OCI-LY1 (cell line): ENCODE measurements around the gene DCTN2.

ENCODE experiments used
- H2AFZ ChIP-seq: fragments of 200-600 bp; sonication (generic), shearing (Covaris generic); 2 replicates; pipeline ENCODE4 v1.6.0; 2014; ENCODE audit warnings: antibody characterized with exemption, mild to moderate bottlenecking, low read length
- H3F3A ChIP-seq: fragments of 200-600 bp; sonication (generic), shearing (Covaris generic); 2 replicates; pipeline ENCODE4 v1.6.0; 2014; ENCODE audit warnings: mild to moderate bottlenecking, antibody characterized with exemption, low read length, moderate library complexity; ENCODE audit not compliant: insufficient read depth
- H3K27ac ChIP-seq: fragments of 200-600 bp; sonication (generic); 2 replicates; pipeline ENCODE4 v1.5.1; 2014; ENCODE audit warnings: low read length, mixed run types, mild to moderate bottlenecking, low read depth; ENCODE audit not compliant: poor library complexity, severe bottlenecking
- H3K27me3 ChIP-seq: fragments of 200-600 bp; sonication (generic); 2 replicates; pipeline ENCODE4 v1.6.0; 2014; ENCODE audit warnings: antibody characterized with exemption, mild to moderate bottlenecking, low read length, moderate library complexity; ENCODE audit not compliant: insufficient read depth
- H3K36me3 ChIP-seq: fragments of 200-600 bp; sonication (generic); 2 replicates; pipeline ENCODE4 v1.6.1; 2014; ENCODE audit warnings: mild to moderate bottlenecking, antibody characterized with exemption, low read length, moderate library complexity, mixed read lengths; ENCODE audit not compliant: insufficient read depth
- H3K4me1 ChIP-seq: fragments of 200-600 bp; sonication (generic); 2 replicates; pipeline ENCODE4 v1.5.1; 2014; ENCODE audit warnings: mild to moderate bottlenecking, low read length, moderate library complexity; ENCODE audit not compliant: insufficient read depth, severe bottlenecking
- H3K4me2 ChIP-seq: fragments of 200-600 bp; sonication (generic), shearing (Covaris generic); 2 replicates; pipeline ENCODE4 v1.6.1; 2014; ENCODE audit warnings: low read length
- H3K4me3 ChIP-seq: fragments of 200-600 bp; sonication (generic); 2 replicates; pipeline ENCODE4 v1.5.1; 2014; ENCODE audit warnings: low read length, low read depth, mild to moderate bottlenecking, mixed read lengths; ENCODE audit not compliant: poor library complexity, severe bottlenecking
- H3K79me2 ChIP-seq: fragments of 200-600 bp; shearing (Covaris generic); 2 replicates; pipeline ENCODE4 v1.6.1; 2016; ENCODE audit warnings: mixed run types, low read length, mixed read lengths; ENCODE audit not compliant: insufficient read depth
- H3K9ac ChIP-seq: fragments of 200-600 bp; sonication (generic), shearing (Covaris generic); 2 replicates; pipeline ENCODE4 v1.6.1; 2014; ENCODE audit warnings: mild to moderate bottlenecking, low read length, mixed read lengths
- H3K9me2 ChIP-seq: fragments of 200-600 bp; sonication (generic), shearing (Covaris generic); 2 replicates; pipeline ENCODE4 v1.6.1; 2014; ENCODE audit warnings: low read depth, mild to moderate bottlenecking, low read length, mixed read lengths
- H3K9me3 ChIP-seq: fragments of 200-600 bp; shearing (Covaris generic); 2 replicates; pipeline ENCODE4 v1.6.1; 2014; ENCODE audit warnings: low read length, mixed read lengths
- H4K20me1 ChIP-seq: fragments of 200-600 bp; sonication (generic), shearing (Covaris generic); 2 replicates; pipeline ENCODE4 v1.6.0; 2016; ENCODE audit warnings: mild to moderate bottlenecking, low read length; ENCODE audit not compliant: insufficient read depth
- EZH2 ChIP-seq: fragments of 200-600 bp; sonication (generic), shearing (Covaris generic); IDR thresholded peaks from 2 replicates; pipeline ENCODE4 v1.8.0; 2017; ENCODE audit warnings: borderline replicate concordance, mixed run types, mild to moderate bottlenecking, antibody characterized with exemption, low read length, moderate library complexity, mixed read lengths
- TF ChIP-seq, protein P1 (sequence below): fragments of 200-600 bp; sonication (generic), shearing (Covaris generic); IDR thresholded peaks from 2 replicates; pipeline ENCODE4 v1.5.1; 2017; ENCODE audit warnings: mild to moderate bottlenecking, antibody characterized with exemption, low read length, moderate library complexity, mixed read lengths

The DCTN2 gene

DNA sequence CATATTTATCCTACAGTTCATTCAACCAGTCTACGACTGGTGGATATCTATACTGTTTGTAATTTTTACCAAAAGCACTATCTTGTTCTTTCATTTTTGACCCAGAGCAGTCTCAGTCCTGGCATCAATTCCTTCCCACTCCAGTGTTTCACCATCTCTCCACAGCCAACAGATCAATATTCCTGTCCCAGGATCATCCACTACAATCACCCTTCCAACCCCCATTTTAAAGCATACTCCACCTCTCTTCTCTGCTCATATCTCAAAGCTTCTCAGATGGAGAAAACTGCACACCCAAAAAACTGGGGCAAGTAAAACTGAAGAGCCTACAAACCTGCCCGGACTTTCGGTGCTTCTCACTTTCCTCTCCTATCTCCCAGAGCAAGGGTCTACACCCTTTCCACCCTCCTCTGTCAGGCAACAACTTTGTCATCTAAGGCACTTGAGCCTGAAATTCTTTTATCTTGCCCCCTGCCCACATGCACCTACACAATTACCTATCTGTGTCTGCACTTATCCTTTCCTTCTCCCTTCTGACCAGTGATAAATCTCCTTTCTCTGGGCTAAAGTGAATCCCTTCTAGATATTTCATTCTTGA lies 39.9 kb upstream of the DCTN2 start:
- Histone ChIP-seq H3K9me2 (no peaks in the 10 kb centered on the region), H3K79me2 (0 out of 2 replicates have a peak, but pooled peaks cover 6% of the 10 kb centered on the region), H3K36me3 (no peaks in the 10 kb centered on the region), H3F3A (no peaks in the 10 kb centered on the region), H3K4me1 (peaks cover 12% of the 10 kb centered on the region), H3K4me3 (no peak overlapping the region), H3K27me3 (no peaks in the 10 kb centered on the region), H3K27ac (no peak overlapping the region), H4K20me1 (no peaks in the 10 kb centered on the region), H3K4me2 (no peak overlapping the region), H3K9ac (no peak overlapping the region), H2AFZ (no peak overlapping the region), H3K9me3 (no peaks in the 10 kb centered on the region)
- TF ChIP-seq, protein P1, sequence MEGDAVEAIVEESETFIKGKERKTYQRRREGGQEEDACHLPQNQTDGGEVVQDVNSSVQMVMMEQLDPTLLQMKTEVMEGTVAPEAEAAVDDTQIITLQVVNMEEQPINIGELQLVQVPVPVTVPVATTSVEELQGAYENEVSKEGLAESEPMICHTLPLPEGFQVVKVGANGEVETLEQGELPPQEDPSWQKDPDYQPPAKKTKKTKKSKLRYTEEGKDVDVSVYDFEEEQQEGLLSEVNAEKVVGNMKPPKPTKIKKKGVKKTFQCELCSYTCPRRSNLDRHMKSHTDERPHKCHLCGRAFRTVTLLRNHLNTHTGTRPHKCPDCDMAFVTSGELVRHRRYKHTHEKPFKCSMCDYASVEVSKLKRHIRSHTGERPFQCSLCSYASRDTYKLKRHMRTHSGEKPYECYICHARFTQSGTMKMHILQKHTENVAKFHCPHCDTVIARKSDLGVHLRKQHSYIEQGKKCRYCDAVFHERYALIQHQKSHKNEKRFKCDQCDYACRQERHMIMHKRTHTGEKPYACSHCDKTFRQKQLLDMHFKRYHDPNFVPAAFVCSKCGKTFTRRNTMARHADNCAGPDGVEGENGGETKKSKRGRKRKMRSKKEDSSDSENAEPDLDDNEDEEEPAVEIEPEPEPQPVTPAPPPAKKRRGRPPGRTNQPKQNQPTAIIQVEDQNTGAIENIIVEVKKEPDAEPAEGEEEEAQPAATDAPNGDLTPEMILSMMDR, result no peak
- TF ChIP-seq EZH2, result no peak

DNA sequence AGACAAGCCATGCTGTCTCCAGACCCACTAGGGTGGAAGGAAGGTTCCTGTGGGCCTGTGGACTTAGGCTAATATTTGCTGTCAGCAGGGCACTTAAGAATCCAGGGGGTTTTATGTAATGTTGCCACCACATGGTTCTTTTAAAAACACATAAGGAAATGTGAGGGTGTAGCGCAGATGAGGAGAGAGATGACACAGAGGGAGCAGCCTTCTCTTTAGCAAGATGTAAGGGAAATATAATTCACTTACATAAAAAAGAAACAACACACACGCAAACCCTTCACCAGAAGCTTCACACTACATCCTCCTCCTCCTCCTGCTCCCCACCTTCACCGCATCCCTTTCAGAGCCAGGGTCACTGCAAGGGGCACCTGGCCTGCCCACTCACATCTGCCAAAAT lies 39.1 kb upstream of the DCTN2 start:
- Histone ChIP-seq H2AFZ (no peak overlapping the region), H3K9ac (no peak overlapping the region), H3K36me3 (no peaks in the 10 kb centered on the region), H3K4me2 (no peak overlapping the region), H3K4me3 (no peak overlapping the region), H3K9me2 (no peaks in the 10 kb centered on the region), H4K20me1 (no peaks in the 10 kb centered on the region), H3K27ac (no peak overlapping the region), H3K27me3 (no peaks in the 10 kb centered on the region), H3F3A (no peaks in the 10 kb centered on the region), H3K9me3 (no peaks in the 10 kb centered on the region), H3K79me2 (no peaks in the 10 kb centered on the region), H3K4me1 (peaks cover 7% of the 10 kb centered on the region)
- no peak for TF ChIP-seq EZH2
- TF ChIP-seq, protein P1, result no peak

DNA sequence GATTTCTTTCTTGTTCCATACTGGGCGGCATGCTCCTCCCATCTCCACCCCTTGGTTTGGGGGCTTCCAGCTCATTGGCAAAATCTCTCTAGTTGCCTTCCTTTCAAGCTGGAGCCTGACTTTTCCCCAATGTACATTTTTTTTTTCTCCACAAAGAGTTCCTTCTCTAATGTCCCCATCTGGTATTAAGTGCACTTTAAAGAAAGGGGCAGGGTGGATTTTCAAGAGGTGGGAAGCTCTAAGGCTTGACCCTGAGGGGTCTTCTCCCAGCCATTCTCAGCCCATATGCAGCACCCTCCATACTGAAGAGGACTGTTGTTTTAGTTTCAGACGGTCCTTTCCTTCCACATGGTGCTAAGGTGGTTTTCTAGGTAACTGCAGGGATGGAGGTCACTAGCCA lies 38.2 kb upstream of the DCTN2 start:
- no peak overlapping the region for H3K9ac ChIP-seq

More for the DNA sequence above, 38.2 kb upstream of the DCTN2 start:
- Histone ChIP-seq H3K27ac (no peak overlapping the region), H3F3A (no peaks in the 10 kb centered on the region), H3K27me3 (no peaks in the 10 kb centered on the region), H2AFZ (no peak overlapping the region), H3K36me3 (no peaks in the 10 kb centered on the region), H3K4me1 (peaks cover under 1% of the 10 kb centered on the region), H4K20me1 (no peaks in the 10 kb centered on the region), H3K4me3 (no peak overlapping the region), H3K9me3 (no peaks in the 10 kb centered on the region), H3K9me2 (no peaks in the 10 kb centered on the region), H3K79me2 (no peaks in the 10 kb centered on the region), H3K4me2 (no peak overlapping the region)
- no peak for TF ChIP-seq EZH2
- TF ChIP-seq, protein P1, result no peak
